Keratinocyte (primary cell): ENCODE data around the gene CDYL. TPM values are rescaled to one million over a fixed set of nuclear protein-coding genes. Genes with fewer than 3 reads are reported as not detected.

ENCODE experiments used
- DNase-seq: peaks from one replicate; pipeline ENCODE4 v3.0.0-alpha.2; 2011; ENCODE audit warnings: low read depth, missing footprints, low spot score
- FAIRE-seq: peaks from 2 replicates; lab custom pipeline; 2011; peaks lifted over from hg19 to GRCh38; lab: Jason Lieb, UNC
- H2AFZ ChIP-seq: 2 replicates; pipeline ENCODE4 v1.6.0; 2012; ENCODE audit warnings: low read length, control low read depth, inconsistent platforms; ENCODE audit not compliant: control insufficient read depth
- H3K27ac ChIP-seq: 2 replicates; pipeline ENCODE4 v1.5.1; 2011; ENCODE audit warnings: low read length; ENCODE audit not compliant: control insufficient read depth, insufficient read depth
- H3K27me3 ChIP-seq: 3 replicates; pipeline ENCODE4 v1.6.0; 2011; ENCODE audit warnings: low read length; ENCODE audit not compliant: control insufficient read depth, insufficient read depth; ENCODE audit errors: extremely low read depth
- H3K36me3 ChIP-seq, 2 experiments: 2 replicates in 1 of 2; 3 replicates in 1 of 2; pipeline ENCODE4 v1.5.1; 2011; ENCODE audit warnings: low read length in 2 of 2, mild to moderate bottlenecking in 1 of 2; ENCODE audit not compliant: control insufficient read depth in 2 of 2, insufficient read depth in 2 of 2; ENCODE audit errors: extremely low read depth in 1 of 2
- H3K4me1 ChIP-seq: 3 replicates; pipeline ENCODE4 v1.5.1; 2011; ENCODE audit warnings: low read length; ENCODE audit not compliant: control insufficient read depth, insufficient read depth; ENCODE audit errors: extremely low read depth
- H3K4me2 ChIP-seq: 3 replicates; pipeline ENCODE4 v1.6.0; 2011; ENCODE audit warnings: low read depth, low read length; ENCODE audit not compliant: control insufficient read depth, insufficient read depth; ENCODE audit errors: extremely low read depth
- H3K4me3 ChIP-seq, 3 experiments: fragments of 200-600 bp in 1 of 3; sonication (generic) in 1 of 3; 2 replicates in 2 of 3; 3 replicates in 1 of 3; pipeline ENCODE4 v1.5.1; 2011 to 2016; ENCODE audit warnings: low read length in 3 of 3, mild to moderate bottlenecking in 3 of 3, control low read depth in 2 of 3, inconsistent platforms in 1 of 3, low read depth in 1 of 3, mixed read lengths in 1 of 3, mixed run types in 1 of 3, moderate library complexity in 1 of 3; ENCODE audit not compliant: control insufficient read depth in 2 of 3, insufficient read depth in 2 of 3; ENCODE audit errors: extremely low read depth in 1 of 3
- H3K79me2 ChIP-seq: 2 replicates; pipeline ENCODE4 v1.6.0; 2012; ENCODE audit warnings: low read length; ENCODE audit not compliant: control insufficient read depth, insufficient read depth
- H3K9ac ChIP-seq: 3 replicates; pipeline ENCODE4 v1.6.0; 2011; ENCODE audit warnings: low read length; ENCODE audit not compliant: control insufficient read depth, insufficient read depth; ENCODE audit errors: extremely low read depth
- H3K9me1 ChIP-seq: 3 replicates; pipeline ENCODE4 v1.6.0; 2011; ENCODE audit warnings: low read length; ENCODE audit not compliant: control insufficient read depth, insufficient read depth; ENCODE audit errors: extremely low read depth
- H3K9me3 ChIP-seq: 2 replicates; pipeline ENCODE4 v1.5.1; 2012; ENCODE audit warnings: low read depth, low read length; ENCODE audit not compliant: control insufficient read depth
- H4K20me1 ChIP-seq: 3 replicates; pipeline ENCODE4 v1.6.0; 2011; ENCODE audit warnings: low read length; ENCODE audit not compliant: control insufficient read depth, insufficient read depth; ENCODE audit errors: extremely low read depth
- EZH2 ChIP-seq: IDR thresholded peaks from one replicate; pipeline ENCODE4 v1.6.1; 2012; ENCODE audit warnings: inconsistent platforms, mild to moderate bottlenecking, low read length, moderate library complexity
- dilution Hi-C: fragments of 300-500 bp; cut with MboI; formaldehyde crosslinking; loops from one replicate; pipeline ENCODE4 v1.7.0; 2020; ENCODE audit warnings: low sequenced_read_pairs; ENCODE audit not compliant: extremely low pct_ligation_motif_present
- polyA plus RNA-seq, 5 experiments: library from polyadenylated mRNA; depleted of rRNA in 3 of 5; stranded (reverse) in 3 of 5; stranded (forward) in 1 of 5; unstranded in 1 of 5; fragments of >200 nt; gene quantifications; 1 replicate in 1 of 5; 2 replicates in 3 of 5; 3 replicates in 1 of 5; pipeline versions ENCODE4 v1.2.1 to v1.2.3, GENCODE V29; 2011 to 2012; ENCODE audit warnings: missing spikeins in 2 of 5, low read depth in 1 of 5, low replicate concordance in 1 of 5
- TF ChIP-seq, protein P1 (sequence below), 3 experiments: IDR thresholded peaks in 1 of 3; conservative IDR thresholded peaks in 1 of 3; optimal IDR thresholded peaks in 1 of 3; 2 replicates in 2 of 3; 3 replicates in 1 of 3; pipeline versions ENCODE3 to v1.5.1; 2011; ENCODE audit warnings: low read length in 3 of 3, mild to moderate bottlenecking in 3 of 3, moderate library complexity in 2 of 3, control low read depth in 1 of 3, inconsistent platforms in 1 of 3; ENCODE audit not compliant: insufficient read depth in 2 of 3; ENCODE audit errors: extremely low read depth in 1 of 3

The CDYL gene
- polyA plus RNA-seq, 1 donor (not counting 4 experiments of a cell fraction or from before 2014, with no cell fraction given): 48.0 TPM

DNA sequence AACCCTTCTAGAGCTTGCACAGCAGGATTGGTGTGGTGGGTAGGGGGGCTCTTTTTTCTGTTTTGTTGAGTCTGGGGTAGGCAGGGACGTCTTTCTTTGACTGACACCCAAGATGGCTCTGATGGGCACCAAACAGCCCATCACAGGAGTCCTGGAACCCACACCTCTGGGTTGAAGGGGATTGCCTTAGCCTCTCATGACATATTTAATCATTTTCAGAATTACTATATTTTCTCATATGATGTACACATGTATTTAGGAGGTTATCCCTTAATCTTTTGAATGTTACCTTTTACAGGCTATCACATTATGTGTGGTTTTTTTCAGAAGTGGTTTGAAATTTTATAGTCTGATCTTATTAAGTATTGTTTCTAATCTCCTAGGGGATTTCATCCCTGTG lies 163.0 kb downstream of the CDYL start:
- Histone ChIP-seq H3K4me1 (peaks cover 28% of the 10 kb centered on the region), H4K20me1 (peaks cover 8% of the 10 kb centered on the region), H2AFZ (no peak overlapping the region), H3K36me3 (peaks cover 6 to 17% of the 10 kb centered on the region in 2 experiments), H3K79me2 (peaks cover 17% of the 10 kb centered on the region), H3K9me3 (no peaks in the 10 kb centered on the region), H3K27me3 (no peaks in the 10 kb centered on the region), H3K27ac (no peak overlapping the region), H3K4me3 (no peak overlapping the region), H3K9me1 (peaks cover 12% of the 10 kb centered on the region), H3K4me2 (no peak overlapping the region), H3K9ac (no peak overlapping the region)
- DNase-seq (no peak), FAIRE-seq (no peak)
- dilution Hi-C loops: no loop called here
- TF ChIP-seq, protein P1, sequence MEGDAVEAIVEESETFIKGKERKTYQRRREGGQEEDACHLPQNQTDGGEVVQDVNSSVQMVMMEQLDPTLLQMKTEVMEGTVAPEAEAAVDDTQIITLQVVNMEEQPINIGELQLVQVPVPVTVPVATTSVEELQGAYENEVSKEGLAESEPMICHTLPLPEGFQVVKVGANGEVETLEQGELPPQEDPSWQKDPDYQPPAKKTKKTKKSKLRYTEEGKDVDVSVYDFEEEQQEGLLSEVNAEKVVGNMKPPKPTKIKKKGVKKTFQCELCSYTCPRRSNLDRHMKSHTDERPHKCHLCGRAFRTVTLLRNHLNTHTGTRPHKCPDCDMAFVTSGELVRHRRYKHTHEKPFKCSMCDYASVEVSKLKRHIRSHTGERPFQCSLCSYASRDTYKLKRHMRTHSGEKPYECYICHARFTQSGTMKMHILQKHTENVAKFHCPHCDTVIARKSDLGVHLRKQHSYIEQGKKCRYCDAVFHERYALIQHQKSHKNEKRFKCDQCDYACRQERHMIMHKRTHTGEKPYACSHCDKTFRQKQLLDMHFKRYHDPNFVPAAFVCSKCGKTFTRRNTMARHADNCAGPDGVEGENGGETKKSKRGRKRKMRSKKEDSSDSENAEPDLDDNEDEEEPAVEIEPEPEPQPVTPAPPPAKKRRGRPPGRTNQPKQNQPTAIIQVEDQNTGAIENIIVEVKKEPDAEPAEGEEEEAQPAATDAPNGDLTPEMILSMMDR (optimal IDR thresholded peaks at IDR 0.05 in 1 of 3, IDR thresholded peaks at IDR 0.05 in 1 of 3, conservative IDR thresholded peaks at IDR 0.05 in 1 of 3; ENCODE audit: extremely low read depth in 1 of 3, insufficient read depth in 2 of 3, low read length in 3 of 3): no peak
- no peak for TF ChIP-seq EZH2

DNA sequence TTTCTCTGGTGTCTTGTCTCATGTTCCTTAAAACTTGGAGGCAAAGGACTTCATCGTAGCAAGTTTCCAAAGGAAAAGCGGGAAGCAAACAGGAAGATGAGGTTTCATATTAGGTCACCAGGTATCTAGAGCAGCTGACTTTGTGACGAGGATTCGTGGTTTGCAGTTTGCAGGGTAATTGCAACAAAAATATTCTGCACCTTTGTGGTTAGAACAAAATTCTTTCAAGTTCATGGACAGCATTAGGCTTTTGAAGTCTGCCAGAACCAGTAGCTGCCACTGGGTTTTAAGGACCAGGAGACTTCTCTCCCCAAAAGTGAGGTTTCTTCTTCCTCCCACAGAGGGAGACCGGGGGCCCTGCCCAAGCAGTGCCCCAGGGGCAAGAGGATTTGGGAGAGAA lies 164.2 kb downstream of the CDYL start:
- Histone ChIP-seq H3K79me2 (peaks cover 12% of the 10 kb centered on the region), H3K27ac (no peak overlapping the region), H3K4me3 (no peak overlapping the region), H3K4me1 (peaks cover 28% of the 10 kb centered on the region), H3K4me2 (no peak overlapping the region), H3K27me3 (no peaks in the 10 kb centered on the region), H3K9me1 (peaks cover 12% of the 10 kb centered on the region), H4K20me1 (peaks cover 8% of the 10 kb centered on the region), H3K9ac (no peak overlapping the region), H3K36me3 (peaks cover 12 to 24% of the 10 kb centered on the region in 2 experiments), H2AFZ (no peak overlapping the region), H3K9me3 (no peaks in the 10 kb centered on the region)
- DNase-seq: no peak
- dilution Hi-C loops: no loop called here
- TF ChIP-seq, protein P1 (optimal IDR thresholded peaks at IDR 0.05 in 1 of 3, IDR thresholded peaks at IDR 0.05 in 1 of 3, conservative IDR thresholded peaks at IDR 0.05 in 1 of 3; ENCODE audit: extremely low read depth in 1 of 3, insufficient read depth in 2 of 3, low read length in 3 of 3): no peak
- TF ChIP-seq EZH2: no peak
- FAIRE-seq: no peak
